Measurements from ENCODE around the gene EVI5. TPM values are rescaled to one million over a fixed set of nuclear protein-coding genes. Genes with fewer than 3 reads are reported as not detected.

The EVI5 gene
- total and polyA plus RNA-seq, 10 of the 15 experiments (the other 5 are each of a cell fraction or from before 2014, with no cell fraction given) = 0.27 to 6.8 (median 1.7) TPM

DNA sequence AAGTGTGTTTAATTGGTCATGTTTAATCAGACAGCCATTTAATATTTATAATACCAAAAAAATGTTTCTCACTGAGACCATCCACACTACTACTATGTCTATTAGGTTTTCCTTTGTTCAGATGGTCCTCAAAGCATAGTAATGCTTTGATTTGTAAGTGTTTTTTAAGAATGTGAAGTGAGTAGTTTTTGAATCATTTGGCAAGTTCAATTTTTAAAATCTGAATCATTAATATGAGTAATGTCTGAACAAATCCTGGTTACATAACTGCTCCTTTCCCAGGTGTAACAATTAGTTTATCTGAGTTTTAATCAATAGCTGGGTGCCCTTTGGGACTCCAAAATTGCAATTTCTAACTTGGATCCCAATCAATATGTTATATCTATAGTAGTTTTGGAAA, 23.5 kb upstream of the EVI5 start:
- ChIA-PET CTCF (interaction anchor here (2.3 kb wide), 1 partner anchor 10 kb away, joined by 7 read pairs; no protein-coding TSS in a partner anchor), POLR2A (no interaction called here), RAD21 (ENCODE audit: unreplicated experiment) (no interaction called here), SMC1A (ENCODE audit: uncharacterized antibody, unreplicated experiment) (no interaction called here)
- Histone ChIP-seq H2AFZ (ENCODE audit: control insufficient read depth, low read depth, low read length) (no peak overlapping the region), H4K20me1 (ENCODE audit: control insufficient read depth, insufficient read depth) (no peaks in the 10 kb centered on the region), H3K27me3 (replicated peaks in 1 of 2; ENCODE audit: control insufficient read depth in 2 of 2, insufficient read depth in 2 of 2, low read length in 1 of 2) (no peaks in the 10 kb centered on the region; a peak in 1 of 4 replicates), H3K4me2 (ENCODE audit: control insufficient read depth, insufficient read depth) (no peak overlapping the region), H3K27ac (ENCODE audit: control insufficient read depth, insufficient read depth) (no peak overlapping the region), H3K9me3 (replicated peaks; ENCODE audit: control insufficient read depth, insufficient read depth, low read length) (no peaks in the 10 kb centered on the region; the same call in 1 of the 3 replicates), H3K4me3 (no peak overlapping the region), H3K79me2 (ENCODE audit: control insufficient read depth, insufficient read depth, low read length) (no peaks in the 10 kb centered on the region), H3K9ac (ENCODE audit: control insufficient read depth, insufficient read depth, low read length) (no peak overlapping the region), H3K4me1 (ENCODE audit: control insufficient read depth, insufficient read depth, low read length) (no peaks in the 10 kb centered on the region), H3K36me3 (ENCODE audit: control insufficient read depth in 2 of 2, insufficient read depth in 2 of 2, low read length in 1 of 2) (no peaks in the 10 kb centered on the region)
- DNase-seq (ENCODE audit: low read depth, low spot score) = no peak
- no peak for ATAC-seq
- FAIRE-seq = no peak
- in situ Hi-C loops (cut with MboI) = no loop called here
- intact Hi-C loops (cut with micrococcal nuclease; ENCODE audit: unreplicated experiment) = no loop called here
- BruUV-seq (replicated peaks) = no TSS peak
- TF ChIP-seq ETV6 (conservative IDR thresholded peaks at IDR 0.05 in 1 of 2, IDR thresholded peaks at IDR 0.05 in 1 of 2; ENCODE audit: borderline replicate concordance in 1 of 2, low read depth in 1 of 2) (no peak), JUNB (IDR thresholded peaks at IDR 0.05) (no peak), ZNF217 (IDR thresholded peaks at IDR 0.05) (no peak), GABPA (IDR thresholded peaks at IDR 0.05; ENCODE audit: low read depth) (no peak), YBX1 (IDR thresholded peaks at IDR 0.05) (no peak), MEF2B (IDR thresholded peaks at IDR 0.05; ENCODE audit: partially characterized antibody, poor library complexity, severe bottlenecking) (no peak), FOXK2 (IDR thresholded peaks at IDR 0.05) (no peak), ELK1 (IDR thresholded peaks at IDR 0.05; ENCODE audit: low read depth, low read length) (no peak), TCF7 (IDR thresholded peaks at IDR 0.05; ENCODE audit: borderline replicate concordance) (no peak)
- TF ChIP-seq, protein P1, sequence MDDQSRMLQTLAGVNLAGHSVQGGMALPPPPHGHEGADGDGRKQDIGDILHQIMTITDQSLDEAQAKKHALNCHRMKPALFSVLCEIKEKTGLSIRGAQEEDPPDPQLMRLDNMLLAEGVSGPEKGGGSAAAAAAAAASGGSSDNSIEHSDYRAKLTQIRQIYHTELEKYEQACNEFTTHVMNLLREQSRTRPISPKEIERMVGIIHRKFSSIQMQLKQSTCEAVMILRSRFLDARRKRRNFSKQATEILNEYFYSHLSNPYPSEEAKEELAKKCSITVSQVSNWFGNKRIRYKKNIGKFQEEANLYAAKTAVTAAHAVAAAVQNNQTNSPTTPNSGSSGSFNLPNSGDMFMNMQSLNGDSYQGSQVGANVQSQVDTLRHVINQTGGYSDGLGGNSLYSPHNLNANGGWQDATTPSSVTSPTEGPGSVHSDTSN (IDR thresholded peaks at IDR 0.05; ENCODE audit: insufficient replicate concordance, low read depth, low read length) = no peak
- TF ChIP-seq, protein P2, sequence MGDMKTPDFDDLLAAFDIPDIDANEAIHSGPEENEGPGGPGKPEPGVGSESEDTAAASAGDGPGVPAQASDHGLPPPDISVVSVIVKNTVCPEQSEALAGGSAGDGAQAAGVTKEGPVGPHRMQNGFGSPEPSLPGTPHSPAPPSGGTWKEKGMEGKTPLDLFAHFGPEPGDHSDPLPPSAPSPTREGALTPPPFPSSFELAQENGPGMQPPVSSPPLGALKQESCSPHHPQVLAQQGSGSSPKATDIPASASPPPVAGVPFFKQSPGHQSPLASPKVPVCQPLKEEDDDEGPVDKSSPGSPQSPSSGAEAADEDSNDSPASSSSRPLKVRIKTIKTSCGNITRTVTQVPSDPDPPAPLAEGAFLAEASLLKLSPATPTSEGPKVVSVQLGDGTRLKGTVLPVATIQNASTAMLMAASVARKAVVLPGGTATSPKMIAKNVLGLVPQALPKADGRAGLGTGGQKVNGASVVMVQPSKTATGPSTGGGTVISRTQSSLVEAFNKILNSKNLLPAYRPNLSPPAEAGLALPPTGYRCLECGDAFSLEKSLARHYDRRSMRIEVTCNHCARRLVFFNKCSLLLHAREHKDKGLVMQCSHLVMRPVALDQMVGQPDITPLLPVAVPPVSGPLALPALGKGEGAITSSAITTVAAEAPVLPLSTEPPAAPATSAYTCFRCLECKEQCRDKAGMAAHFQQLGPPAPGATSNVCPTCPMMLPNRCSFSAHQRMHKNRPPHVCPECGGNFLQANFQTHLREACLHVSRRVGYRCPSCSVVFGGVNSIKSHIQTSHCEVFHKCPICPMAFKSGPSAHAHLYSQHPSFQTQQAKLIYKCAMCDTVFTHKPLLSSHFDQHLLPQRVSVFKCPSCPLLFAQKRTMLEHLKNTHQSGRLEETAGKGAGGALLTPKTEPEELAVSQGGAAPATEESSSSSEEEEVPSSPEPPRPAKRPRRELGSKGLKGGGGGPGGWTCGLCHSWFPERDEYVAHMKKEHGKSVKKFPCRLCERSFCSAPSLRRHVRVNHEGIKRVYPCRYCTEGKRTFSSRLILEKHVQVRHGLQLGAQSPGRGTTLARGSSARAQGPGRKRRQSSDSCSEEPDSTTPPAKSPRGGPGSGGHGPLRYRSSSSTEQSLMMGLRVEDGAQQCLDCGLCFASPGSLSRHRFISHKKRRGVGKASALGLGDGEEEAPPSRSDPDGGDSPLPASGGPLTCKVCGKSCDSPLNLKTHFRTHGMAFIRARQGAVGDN (IDR thresholded peaks at IDR 0.05) = no peak
- TF ChIP-seq, protein P3, sequence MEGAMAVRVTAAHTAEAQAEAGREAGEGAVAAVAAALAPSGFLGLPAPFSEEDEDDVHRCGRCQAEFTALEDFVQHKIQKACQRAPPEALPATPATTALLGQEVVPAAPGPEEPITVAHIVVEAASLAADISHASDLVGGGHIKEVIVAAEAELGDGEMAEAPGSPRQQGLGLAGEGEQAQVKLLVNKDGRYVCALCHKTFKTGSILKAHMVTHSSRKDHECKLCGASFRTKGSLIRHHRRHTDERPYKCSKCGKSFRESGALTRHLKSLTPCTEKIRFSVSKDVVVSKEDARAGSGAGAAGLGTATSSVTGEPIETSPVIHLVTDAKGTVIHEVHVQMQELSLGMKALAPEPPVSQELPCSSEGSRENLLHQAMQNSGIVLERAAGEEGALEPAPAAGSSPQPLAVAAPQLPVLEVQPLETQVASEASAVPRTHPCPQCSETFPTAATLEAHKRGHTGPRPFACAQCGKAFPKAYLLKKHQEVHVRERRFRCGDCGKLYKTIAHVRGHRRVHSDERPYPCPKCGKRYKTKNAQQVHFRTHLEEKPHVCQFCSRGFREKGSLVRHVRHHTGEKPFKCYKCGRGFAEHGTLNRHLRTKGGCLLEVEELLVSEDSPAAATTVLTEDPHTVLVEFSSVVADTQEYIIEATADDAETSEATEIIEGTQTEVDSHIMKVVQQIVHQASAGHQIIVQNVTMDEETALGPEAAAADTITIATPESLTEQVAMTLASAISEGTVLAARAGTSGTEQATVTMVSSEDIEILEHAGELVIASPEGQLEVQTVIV (IDR thresholded peaks at IDR 0.05; ENCODE audit: borderline replicate concordance, partially characterized antibody) = no peak
